ENCODE data around the gene S100A3. TPM values are rescaled to one million over a fixed set of nuclear protein-coding genes. Genes with fewer than 3 reads are reported as not detected.

S100A3 gene
- total and polyA plus RNA-seq, 2 of the 13 experiments (the other 11 are each of a cell fraction or from before 2014, with no cell fraction given), result 2.5 to 4.5 TPM

DNA sequence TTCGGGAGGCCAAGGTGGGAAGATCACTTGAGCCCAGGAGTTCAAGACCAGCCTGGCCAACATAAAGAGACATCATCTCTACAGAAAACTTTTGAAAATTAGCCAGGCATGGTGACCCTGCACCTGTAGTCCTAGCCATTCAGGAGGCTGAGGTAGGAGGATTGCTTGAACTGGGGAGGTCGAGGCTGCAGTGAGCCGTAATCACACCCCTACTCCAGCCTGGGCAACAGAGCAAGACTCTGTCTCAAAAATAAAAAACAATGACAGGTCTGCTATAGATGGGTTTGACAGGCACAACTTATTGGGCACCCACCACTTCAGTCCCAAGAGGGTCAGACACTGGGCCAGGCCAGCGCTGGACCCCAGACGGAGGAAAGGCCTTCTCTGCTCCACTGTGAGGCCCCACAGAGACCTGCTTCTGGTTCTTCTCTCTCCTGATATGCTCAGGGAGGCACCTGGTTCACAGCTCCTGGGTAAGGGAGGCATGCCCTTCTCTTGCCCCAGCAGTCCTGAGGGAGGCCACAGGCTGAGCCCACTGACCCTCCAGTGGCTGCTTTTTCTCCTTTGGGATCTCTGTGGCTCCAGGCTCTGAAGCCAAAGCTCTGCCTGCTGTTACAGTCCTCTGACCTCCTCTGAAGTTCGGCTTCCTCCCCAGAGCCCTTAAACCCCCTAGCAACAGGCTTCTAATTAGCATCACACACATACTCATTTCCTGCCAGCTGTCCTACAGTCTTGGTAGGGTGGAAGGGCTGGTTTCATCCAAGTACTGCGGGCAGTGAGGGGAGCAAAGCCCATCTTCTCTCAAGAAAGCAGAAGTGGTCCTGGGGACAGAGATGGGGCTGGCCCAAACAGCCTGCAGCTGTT, 49.5 kb upstream of the S100A3 start:
- no peak overlapping the region for H3K4me2 ChIP-seq (ENCODE audit: low read depth, low read length)
- no peak for FAIRE-seq

More for the DNA sequence above, 49.5 kb upstream of the S100A3 start:
- no peak overlapping the region for H3K4me3 ChIP-seq (replicated peaks in 1 of 3; ENCODE audit: insufficient read depth in 1 of 3, low read depth in 2 of 3, low read length in 3 of 3)
- no peaks in the 10 kb centered on the region for H3K27me3 ChIP-seq (ENCODE audit: control insufficient read depth in 1 of 2, insufficient read depth in 2 of 2, low read length in 2 of 2)
- ATAC-seq (no peak; the same call in 1 of the 3 replicates), DNase-seq (ENCODE audit: low spot score) (no peak)
- in situ Hi-C loops (cut with HindIII; ENCODE audit: extremely low pct_ligation_motif_present, low pct_unique_long_range_greater_than_20kb), result no loop called here
- intact Hi-C loops (cut with micrococcal nuclease; ENCODE audit: unreplicated experiment), result no loop called here
- TF ChIP-seq ZFP41 (CRISPR knock-in tag; IDR thresholded peaks at IDR 0.05; ENCODE audit: borderline replicate concordance), result no peak
- no peak for TF ChIP-seq FLYWCH1 (CRISPR knock-in tag; IDR thresholded peaks at IDR 0.05)
- TF ChIP-seq NR2C2 (CRISPR knock-in tag; IDR thresholded peaks at IDR 0.05; ENCODE audit: borderline replicate concordance), result no peak
- TF ChIP-seq, protein P1, sequence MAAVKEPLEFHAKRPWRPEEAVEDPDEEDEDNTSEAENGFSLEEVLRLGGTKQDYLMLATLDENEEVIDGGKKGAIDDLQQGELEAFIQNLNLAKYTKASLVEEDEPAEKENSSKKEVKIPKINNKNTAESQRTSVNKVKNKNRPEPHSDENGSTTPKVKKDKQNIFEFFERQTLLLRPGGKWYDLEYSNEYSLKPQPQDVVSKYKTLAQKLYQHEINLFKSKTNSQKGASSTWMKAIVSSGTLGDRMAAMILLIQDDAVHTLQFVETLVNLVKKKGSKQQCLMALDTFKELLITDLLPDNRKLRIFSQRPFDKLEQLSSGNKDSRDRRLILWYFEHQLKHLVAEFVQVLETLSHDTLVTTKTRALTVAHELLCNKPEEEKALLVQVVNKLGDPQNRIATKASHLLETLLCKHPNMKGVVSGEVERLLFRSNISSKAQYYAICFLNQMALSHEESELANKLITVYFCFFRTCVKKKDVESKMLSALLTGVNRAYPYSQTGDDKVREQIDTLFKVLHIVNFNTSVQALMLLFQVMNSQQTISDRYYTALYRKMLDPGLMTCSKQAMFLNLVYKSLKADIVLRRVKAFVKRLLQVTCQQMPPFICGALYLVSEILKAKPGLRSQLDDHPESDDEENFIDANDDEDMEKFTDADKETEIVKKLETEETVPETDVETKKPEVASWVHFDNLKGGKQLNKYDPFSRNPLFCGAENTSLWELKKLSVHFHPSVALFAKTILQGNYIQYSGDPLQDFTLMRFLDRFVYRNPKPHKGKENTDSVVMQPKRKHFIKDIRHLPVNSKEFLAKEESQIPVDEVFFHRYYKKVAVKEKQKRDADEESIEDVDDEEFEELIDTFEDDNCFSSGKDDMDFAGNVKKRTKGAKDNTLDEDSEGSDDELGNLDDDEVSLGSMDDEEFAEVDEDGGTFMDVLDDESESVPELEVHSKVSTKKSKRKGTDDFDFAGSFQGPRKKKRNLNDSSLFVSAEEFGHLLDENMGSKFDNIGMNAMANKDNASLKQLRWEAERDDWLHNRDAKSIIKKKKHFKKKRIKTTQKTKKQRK (IDR thresholded peaks at IDR 0.05; ENCODE audit: low read length), result no peak
- no peaks in the 10 kb centered on the region for H3K9me3 ChIP-seq (ENCODE audit: low read length)
- H3K27ac ChIP-seq (ENCODE audit: extremely low read length, insufficient read depth, low read length), result no peak overlapping the region
- ChIA-PET POLR2A (no interaction called here), CTCF (ENCODE audit: low intra/inter-chr PET ratio, low total read pairs) (no interaction called here)
- H3K4me1 ChIP-seq (ENCODE audit: insufficient read depth, low read length), result peaks cover 12% of the 10 kb centered on the region; the same call in 1 of the 2 replicates
- H3K79me2 ChIP-seq (ENCODE audit: insufficient read depth, low read length), result no peaks in the 10 kb centered on the region
- 84% methylated on average over 7 of the region's 7 CpGs for WGBS (ENCODE audit: low lambda C conversion rate)
- H4K20me1 ChIP-seq (ENCODE audit: insufficient read depth, low read length), result no peaks in the 10 kb centered on the region
- no peak overlapping the region for H3K9ac ChIP-seq (ENCODE audit: insufficient read depth, low read depth, low read length)
- no peaks in the 10 kb centered on the region for H3K36me3 ChIP-seq (replicated peaks in 1 of 2; ENCODE audit: control insufficient read depth in 1 of 2, insufficient read depth in 2 of 2, low read length in 2 of 2)
- no TSS peak for BruUV-seq (replicated peaks)
- no peak overlapping the region for H2AFZ ChIP-seq (ENCODE audit: low read length)

Data from HepG2 (cell line).